Measurements from ENCODE around the gene RPS26. TPM values are rescaled to one million over a fixed set of nuclear protein-coding genes. Genes with fewer than 3 reads are reported as not detected.
"Not testable (repeated sequence)": the region's sequence is repeated elsewhere in the genome, so short reads cannot be mapped to it uniquely, and the experiment has no call there.

The RPS26 gene
- total RNA-seq, 1 donor, result 1,312 TPM

DNA sequence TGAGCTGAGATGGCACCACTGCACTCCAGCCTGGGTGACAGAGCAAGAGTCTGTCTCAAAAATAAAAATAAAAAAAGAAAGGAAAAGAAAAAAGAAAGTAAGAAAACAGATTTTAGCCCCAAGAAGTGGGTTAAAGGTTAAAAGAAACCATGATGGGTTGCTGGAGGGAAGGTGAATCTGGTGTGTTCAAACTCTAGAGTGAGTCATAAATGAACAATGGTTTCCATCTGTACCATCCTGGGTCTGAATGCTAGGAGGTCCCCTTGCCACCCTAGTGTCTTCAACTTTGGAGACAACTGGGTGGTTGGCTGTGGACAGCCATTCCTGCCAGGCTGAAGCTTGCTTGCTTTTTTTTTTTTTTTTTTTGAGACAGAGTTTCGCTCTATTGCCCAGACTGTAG lies 1.6 kb upstream of the RPS26 start:
- Histone ChIP-seq H3K27me3 (ENCODE audit: insufficient read depth, low read length) (no peaks in the 10 kb centered on the region), H3K4me3 (ENCODE audit: low read length) (no peak overlapping the region), H3K4me1 (ENCODE audit: insufficient read depth, low read length) (peaks cover 21% of the 10 kb centered on the region), H3K9me3 (ENCODE audit: low read depth, low read length) (no peaks in the 10 kb centered on the region)

DNA sequence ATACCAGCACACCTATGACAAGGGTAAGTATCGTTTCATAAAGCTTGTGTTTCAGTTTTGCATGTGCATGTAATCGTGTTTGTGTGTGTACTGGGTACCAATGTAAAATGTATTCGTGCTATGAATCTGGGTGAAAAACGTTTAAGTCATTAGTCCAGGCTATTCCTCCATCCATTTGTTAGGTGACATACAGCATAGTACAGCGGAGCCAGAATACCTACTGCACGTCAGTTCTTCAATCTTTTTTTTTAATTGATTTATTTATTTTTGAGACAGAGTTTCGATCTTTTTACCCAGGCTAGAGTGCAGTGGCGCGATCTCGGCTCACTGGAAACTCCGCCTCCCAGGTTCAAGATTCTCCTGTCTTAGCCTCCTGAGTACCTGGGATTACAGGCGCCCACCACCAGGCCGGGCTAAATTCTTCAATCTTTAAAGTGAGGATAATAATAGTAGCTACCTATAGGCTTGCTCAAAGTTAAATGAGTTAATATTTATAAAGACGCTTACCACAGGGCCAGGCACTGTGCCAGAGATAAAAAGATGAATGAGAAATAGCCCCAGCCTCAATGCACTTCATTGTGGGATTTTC lies 661 bp upstream of the RPS26 start:
- Histone ChIP-seq H3K4me1 (ENCODE audit: insufficient read depth, low read length) (peaks cover 21% of the 10 kb centered on the region), H3K27me3 (ENCODE audit: insufficient read depth, low read length) (no peaks in the 10 kb centered on the region), H3K4me3 (ENCODE audit: low read length) (peak overlapping the region; percentile 66), H3K9me3 (ENCODE audit: low read depth, low read length) (no peaks in the 10 kb centered on the region)

DNA sequence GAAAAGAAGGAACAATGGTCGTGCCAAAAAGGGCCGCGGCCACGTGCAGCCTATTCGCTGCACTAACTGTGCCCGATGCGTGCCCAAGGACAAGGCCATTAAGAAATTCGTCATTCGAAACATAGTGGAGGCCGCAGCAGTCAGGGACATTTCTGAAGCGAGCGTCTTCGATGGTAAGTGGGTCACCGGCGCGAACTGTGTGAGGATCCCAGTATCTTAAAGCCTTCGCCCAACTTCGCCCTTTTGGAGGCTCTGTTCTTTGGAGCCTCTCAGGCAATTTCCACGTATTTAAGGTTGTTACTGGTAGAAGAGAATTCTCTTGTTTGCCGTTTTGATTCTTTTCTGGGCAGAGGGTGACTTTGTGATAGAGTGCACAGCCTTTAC lies 704 bp downstream of the RPS26 start:
- not testable (repeated sequence) for H3K9me3 ChIP-seq (ENCODE audit: low read depth, low read length); H3K27me3 ChIP-seq (ENCODE audit: insufficient read depth, low read length)
- H3K4me1 ChIP-seq (ENCODE audit: insufficient read depth, low read length), result peaks cover 21% of the 10 kb centered on the region
- H3K4me3 ChIP-seq (ENCODE audit: low read length), result peak overlapping the region; percentile 66

DNA sequence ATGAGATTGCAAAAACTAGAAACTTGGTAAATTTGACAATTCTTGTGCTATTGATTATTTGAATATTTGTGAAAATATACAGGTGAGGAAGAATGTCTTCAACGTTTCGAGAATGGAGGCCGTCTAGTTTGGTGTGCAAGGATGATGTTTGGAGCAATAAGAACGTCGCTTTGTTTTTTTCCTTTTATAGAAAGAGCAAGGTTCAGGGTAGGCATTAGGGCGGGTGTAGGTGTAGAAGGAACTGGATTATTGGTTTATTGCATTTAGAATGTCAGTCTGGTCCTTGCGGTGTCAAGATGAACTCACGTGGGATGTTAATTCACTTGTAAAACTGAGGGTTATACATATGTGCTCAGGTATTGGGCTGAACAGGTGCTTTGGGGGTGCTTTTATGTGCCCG lies 1.1 kb downstream of the RPS26 start:
- Histone ChIP-seq H3K4me3 (ENCODE audit: low read length) (peak overlapping the region; percentile 66), H3K27me3 (ENCODE audit: insufficient read depth, low read length) (no peaks in the 10 kb centered on the region), H3K4me1 (ENCODE audit: insufficient read depth, low read length) (peaks cover 21% of the 10 kb centered on the region), H3K9me3 (ENCODE audit: low read depth, low read length) (no peaks in the 10 kb centered on the region)

DNA sequence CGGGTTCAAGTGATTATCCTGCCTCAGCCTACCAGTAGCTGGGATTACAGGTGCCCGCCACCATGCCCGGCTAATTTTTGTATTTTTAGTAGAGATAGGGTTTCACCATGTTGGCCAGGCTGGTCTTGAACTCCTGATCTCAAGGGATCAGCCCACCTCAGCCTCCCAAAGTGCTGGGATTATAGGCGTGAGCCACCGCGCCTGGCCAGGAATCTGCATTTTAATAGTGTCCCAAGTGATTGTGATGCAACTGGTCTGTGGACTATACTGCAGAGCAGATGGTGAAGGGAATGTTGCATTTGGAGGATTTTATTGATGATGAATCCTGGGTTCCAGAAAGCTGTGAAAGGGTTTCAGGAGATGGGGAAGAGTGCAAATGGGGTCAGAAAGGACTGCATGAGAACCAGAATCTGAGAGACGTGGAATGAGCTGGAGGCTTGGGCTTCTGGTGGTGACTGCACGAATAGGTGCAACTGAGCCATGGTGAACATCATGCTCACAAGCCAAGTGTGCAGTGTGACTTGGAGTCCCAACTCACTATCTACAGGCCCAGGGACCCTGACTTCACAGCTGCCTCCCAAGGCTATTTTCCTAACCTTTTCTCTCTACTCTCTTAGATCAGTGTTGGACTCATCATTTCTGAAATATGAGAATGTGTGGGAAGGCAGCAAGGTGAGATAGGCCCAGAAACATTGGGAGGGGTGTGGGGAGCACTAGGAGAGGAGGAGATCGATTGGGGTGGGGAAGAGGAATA lies 4.5 kb downstream of the RPS26 start:
- H3K4me3 ChIP-seq (ENCODE audit: low read length), result no peak overlapping the region
- H3K27me3 ChIP-seq (ENCODE audit: insufficient read depth, low read length), result no peaks in the 10 kb centered on the region
- H3K9me3 ChIP-seq (ENCODE audit: low read depth, low read length), result no peaks in the 10 kb centered on the region
- peaks cover 17% of the 10 kb centered on the region for H3K4me1 ChIP-seq (ENCODE audit: insufficient read depth, low read length)

DNA sequence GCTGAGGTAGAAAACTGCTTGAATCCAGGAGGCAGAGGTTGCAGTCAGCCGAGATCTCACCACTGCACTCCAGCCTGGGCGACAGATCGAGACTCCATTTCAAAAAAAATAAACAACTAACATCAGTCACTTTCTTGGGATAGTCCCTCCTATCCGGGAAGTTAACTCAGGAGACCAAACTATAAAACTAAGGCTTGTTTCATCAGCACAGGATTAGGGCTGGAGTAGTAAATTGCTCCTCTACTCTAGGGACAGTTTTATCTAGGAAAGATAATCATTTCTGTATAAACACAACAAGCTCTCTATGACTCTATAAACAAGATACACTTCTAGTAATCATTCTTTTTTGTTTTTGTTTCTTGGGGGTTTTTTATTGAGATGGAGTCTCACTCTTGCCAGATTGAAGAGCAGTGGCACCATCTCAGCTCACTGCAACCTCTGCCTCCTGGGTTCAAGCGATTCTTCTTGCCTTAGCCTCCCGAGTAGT lies 11.7 kb downstream of the RPS26 start:
- Histone ChIP-seq H3K4me1 (ENCODE audit: insufficient read depth, low read length) (no peaks in the 10 kb centered on the region), H3K27me3 (ENCODE audit: insufficient read depth, low read length) (no peaks in the 10 kb centered on the region), H3K9me3 (ENCODE audit: low read depth, low read length) (no peaks in the 10 kb centered on the region), H3K4me3 (ENCODE audit: low read length) (no peak overlapping the region)

DNA sequence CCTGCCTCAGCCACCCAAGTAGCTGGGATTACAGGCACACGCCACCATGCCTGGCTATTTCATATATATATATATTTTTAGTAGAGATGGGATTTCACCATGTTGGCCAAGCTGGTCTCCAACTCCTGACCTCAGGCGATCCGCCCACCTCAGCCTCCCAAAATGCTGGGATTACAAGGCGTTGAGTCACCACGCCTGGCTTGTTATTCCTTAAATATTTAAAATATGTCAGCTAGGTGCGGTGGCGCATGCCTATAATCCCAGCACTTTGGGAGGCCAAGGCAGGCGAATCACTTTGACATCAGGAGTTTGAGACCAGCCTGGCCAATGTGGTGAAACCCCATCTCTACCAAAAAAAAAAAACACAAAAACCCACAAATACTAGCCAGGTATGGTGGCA lies 18.2 kb downstream of the RPS26 start:
- not testable (repeated sequence) for H3K9me3 ChIP-seq (ENCODE audit: low read depth, low read length); H3K4me1 ChIP-seq (ENCODE audit: insufficient read depth, low read length); H3K27me3 ChIP-seq (ENCODE audit: insufficient read depth, low read length); H3K4me3 ChIP-seq (ENCODE audit: low read length)

DNA sequence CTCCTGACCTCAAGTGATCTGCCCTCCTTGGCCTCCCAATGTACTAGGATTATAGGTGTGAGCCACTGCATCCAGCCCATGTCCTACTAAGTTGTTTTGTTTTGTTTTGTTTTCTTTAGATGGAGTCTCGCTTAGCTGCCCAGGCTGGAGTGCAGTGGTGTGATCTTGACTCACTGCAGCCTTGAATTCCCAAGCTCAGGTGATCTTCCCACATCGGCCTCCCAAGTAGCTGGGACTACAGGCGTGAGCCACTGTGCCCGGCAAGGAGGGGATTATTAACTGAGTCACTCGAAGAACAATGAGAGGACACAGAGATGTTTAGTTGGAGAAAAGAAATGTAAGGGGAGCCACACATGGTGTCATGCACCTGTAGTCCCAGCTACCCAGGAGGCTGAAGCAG lies 20.3 kb downstream of the RPS26 start:
- Histone ChIP-seq H3K4me1 (ENCODE audit: insufficient read depth, low read length) (no peaks in the 10 kb centered on the region), H3K4me3 (ENCODE audit: low read length) (no peak overlapping the region), H3K27me3 (ENCODE audit: insufficient read depth, low read length) (no peaks in the 10 kb centered on the region), H3K9me3 (ENCODE audit: low read depth, low read length) (no peaks in the 10 kb centered on the region)

DNA sequence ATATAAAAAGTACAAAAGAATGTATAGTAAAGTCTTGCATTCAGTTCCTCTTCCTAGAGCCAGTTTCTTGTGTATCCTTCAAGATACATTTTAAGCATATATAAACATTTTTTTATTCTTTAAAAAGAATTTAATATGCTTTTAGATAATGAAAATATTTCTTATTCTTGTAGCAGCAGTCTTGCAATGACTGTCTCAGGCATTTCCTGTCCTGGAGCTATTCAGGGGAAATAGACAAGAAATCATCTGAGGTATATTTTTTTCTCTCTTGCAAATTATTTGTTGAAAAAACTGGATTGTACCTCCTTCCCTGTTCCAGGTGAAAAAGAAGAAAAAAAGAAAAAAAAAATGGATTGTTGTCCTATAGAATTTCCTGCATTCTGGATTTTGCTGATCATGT lies 21.3 kb downstream of the RPS26 start:
- Histone ChIP-seq H3K9me3 (ENCODE audit: low read depth, low read length) (no peaks in the 10 kb centered on the region), H3K4me1 (ENCODE audit: insufficient read depth, low read length) (no peaks in the 10 kb centered on the region), H3K4me3 (ENCODE audit: low read length) (no peak overlapping the region), H3K27me3 (ENCODE audit: insufficient read depth, low read length) (no peaks in the 10 kb centered on the region)

DNA sequence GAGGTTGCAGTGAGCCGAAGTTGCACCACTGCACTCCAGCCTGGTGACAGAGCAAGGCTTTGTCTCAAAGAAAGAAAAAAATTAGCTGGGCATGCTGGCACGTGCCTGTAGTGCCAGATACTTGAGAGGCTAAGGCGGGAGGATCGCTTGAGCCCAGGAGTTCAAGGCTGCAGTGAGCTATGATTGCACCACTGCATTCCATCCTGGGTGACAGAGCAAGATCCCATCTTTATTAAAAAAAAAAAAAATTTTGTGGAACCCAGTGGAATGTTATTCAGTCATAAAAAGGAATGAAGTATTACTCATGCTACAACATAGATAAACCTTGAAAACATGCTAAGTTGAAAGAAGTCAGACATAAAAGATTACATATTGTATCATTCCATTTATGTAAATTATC lies 29.9 kb downstream of the RPS26 start:
- Histone ChIP-seq H3K4me1 (ENCODE audit: insufficient read depth, low read length) (no peaks in the 10 kb centered on the region), H3K4me3 (ENCODE audit: low read length) (no peak overlapping the region), H3K9me3 (ENCODE audit: low read depth, low read length) (no peaks in the 10 kb centered on the region), H3K27me3 (ENCODE audit: insufficient read depth, low read length) (no peaks in the 10 kb centered on the region)

DNA sequence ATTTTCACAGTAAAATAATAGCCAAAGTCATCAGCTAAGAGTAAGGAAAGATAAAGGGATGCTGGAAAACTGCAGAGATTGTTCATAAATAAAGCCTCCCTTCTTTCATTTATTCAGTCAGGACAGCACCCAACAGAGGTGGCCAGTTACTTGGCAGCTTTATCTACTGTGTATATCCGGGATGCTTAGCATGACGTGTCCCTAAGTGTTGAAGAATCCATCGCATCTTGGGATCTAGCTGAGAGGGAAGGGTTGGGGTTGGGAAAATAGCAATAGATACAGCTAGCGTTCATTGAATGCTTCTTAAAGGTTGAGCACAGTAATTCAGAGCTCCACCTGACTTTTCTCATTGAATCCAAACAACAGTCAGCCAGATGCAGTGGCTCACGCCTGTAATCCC lies 32.7 kb downstream of the RPS26 start:
- H3K4me3 ChIP-seq (ENCODE audit: low read length), result no peak overlapping the region
- no peaks in the 10 kb centered on the region for H3K27me3 ChIP-seq (ENCODE audit: insufficient read depth, low read length)
- H3K9me3 ChIP-seq (ENCODE audit: low read depth, low read length), result no peaks in the 10 kb centered on the region
- peaks cover 8% of the 10 kb centered on the region for H3K4me1 ChIP-seq (ENCODE audit: insufficient read depth, low read length)

DNA sequence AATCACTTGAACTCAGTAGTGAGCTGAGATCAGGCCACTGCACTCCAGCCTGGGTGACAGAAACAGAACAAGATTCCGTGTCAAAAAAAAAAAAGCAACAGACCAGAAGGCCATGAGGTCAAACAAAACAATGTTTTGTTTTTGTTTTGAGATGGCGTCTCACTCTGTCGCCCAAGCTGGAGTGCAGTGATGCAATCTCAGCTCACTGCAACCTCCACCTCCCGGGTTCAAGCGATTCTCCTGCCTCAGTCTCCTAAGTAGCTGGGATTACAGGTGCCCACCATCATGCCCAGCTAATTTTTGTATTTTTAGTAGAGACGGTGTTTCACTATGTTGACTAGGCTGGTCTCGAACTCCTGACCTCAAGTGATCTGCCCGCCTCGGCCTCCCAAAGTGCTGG lies 36.2 kb downstream of the RPS26 start:
- H3K9me3 ChIP-seq (ENCODE audit: low read depth, low read length); H3K4me3 ChIP-seq (ENCODE audit: low read length): not testable (repeated sequence)
- Histone ChIP-seq H3K4me1 (ENCODE audit: insufficient read depth, low read length) (peaks cover 21% of the 10 kb centered on the region), H3K27me3 (ENCODE audit: insufficient read depth, low read length) (peaks cover 17% of the 10 kb centered on the region)

DNA sequence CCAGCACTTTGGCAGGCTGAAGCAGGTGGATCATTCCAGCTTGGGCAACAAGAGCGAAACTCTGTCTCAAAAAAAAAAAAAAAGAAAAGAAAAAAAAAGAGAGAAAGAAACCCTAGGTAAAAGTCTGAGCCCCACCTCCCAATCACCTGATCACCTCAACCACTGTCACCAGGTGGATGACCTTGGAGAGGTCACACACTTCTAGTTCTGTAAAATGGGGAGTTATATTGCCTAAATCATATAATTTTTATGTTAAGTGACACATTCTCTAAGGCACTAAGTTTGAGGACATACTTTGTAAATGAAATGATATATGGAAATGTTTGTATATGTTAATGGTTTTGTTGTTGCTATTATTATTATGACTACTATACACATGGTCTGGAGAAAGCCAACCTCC lies 36.7 kb downstream of the RPS26 start:
- no peaks in the 10 kb centered on the region for H3K9me3 ChIP-seq (ENCODE audit: low read depth, low read length)
- H3K4me3 ChIP-seq (ENCODE audit: low read length), result no peak overlapping the region
- peaks cover 21% of the 10 kb centered on the region for H3K4me1 ChIP-seq (ENCODE audit: insufficient read depth, low read length)
- H3K27me3 ChIP-seq (ENCODE audit: insufficient read depth, low read length), result peaks cover 17% of the 10 kb centered on the region

DNA sequence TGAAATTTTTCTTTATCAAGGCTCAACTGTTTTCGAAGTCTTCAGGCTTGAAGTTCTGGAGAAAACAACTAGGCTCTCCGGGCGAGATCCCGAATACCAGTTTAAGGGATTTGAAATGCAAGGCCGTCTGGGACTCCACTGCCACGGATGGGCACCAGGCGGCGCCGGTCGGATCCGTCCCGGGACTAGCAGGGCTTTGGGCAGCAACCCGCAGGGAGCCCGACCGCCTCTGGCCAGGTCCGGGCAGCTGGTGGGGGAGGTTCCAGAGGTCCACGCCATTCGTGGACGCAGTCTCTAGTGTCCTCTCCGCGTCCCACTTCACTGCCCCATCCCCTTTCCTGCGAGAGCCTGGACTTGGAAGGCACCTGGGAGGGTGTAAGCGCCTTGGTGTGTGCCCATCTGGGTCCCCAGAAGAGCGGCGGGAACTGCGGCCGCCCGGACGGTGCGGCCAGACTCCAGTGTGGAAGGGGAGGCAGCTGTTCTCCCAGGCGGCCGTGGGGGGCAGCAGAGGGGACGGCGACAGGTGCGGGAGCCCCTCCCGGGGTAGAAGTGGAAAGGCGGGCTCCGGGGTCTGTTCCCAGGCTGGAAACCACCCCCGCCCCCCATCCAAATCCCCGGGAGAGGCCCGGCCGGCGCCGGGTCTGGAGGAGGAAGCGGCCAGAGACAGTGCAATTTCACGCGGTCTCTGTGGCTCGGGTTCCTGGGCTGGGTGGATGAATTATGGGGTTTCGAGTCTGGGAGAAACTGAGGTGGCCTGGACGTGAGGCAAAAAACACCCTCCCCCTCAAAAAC lies 37.4 kb downstream of the RPS26 start:
- peaks cover 21% of the 10 kb centered on the region for H3K4me1 ChIP-seq (ENCODE audit: insufficient read depth, low read length)
- H3K27me3 ChIP-seq (ENCODE audit: insufficient read depth, low read length), result peaks cover 21% of the 10 kb centered on the region
- peak overlapping the region; percentile 45 for H3K4me3 ChIP-seq (ENCODE audit: low read length)
- H3K9me3 ChIP-seq (ENCODE audit: low read depth, low read length), result no peaks in the 10 kb centered on the region

DNA sequence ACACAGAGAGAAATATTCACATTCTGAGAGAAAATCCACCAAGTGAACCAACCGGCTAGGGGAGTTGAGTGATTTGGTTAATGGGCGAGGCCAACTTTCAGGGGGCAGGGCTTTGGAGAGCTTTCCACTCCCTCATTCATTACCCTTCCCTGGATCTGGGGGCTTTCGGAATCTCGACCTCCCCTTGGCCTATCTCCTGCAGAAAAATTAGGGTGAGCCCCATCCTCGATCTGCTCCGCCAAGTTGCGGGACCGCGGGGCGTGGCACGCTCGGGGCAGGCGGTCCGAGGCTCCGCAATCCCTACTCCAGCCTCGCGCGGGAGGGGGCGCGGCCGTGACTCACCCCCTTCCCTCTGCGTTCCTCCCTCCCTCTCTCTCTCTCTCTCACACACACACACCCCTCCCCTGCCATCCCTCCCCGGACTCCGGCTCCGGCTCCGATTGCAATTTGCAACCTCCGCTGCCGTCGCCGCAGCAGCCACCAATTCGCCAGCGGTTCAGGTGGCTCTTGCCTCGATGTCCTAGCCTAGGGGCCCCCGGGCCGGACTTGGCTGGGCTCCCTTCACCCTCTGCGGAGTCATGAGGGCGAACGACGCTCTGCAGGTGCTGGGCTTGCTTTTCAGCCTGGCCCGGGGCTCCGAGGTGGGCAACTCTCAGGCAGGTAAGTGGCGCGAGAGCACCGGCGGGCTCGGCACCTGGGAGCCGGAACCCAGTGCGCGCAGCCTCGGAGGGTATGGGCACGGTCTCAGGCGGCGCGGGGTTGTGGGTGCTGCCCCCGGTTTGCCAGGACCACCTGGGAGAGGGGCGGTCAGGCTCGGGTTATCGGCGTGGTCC lies 38.2 kb downstream of the RPS26 start, which contains the start of gene ERBB3:
ERBB3 (plus strand) TSS at position 443 of the 833 bp plus-strand sequence; CDS start at position 579, 136 bp downstream.
- H3K9me3 ChIP-seq (ENCODE audit: low read depth, low read length), result no peaks in the 10 kb centered on the region
- H3K4me3 ChIP-seq (ENCODE audit: low read length), result peak within 1 kb of the TSS; percentile 45
- peaks cover 21% of the 10 kb centered on the region for H3K27me3 ChIP-seq (ENCODE audit: insufficient read depth, low read length)
- peaks cover 21% of the 10 kb centered on the region for H3K4me1 ChIP-seq (ENCODE audit: insufficient read depth, low read length)
